Measurements from ENCODE around the gene BHLHE23. TPM values are rescaled to one million over a fixed set of nuclear protein-coding genes. Genes with fewer than 3 reads are reported as not detected.

Gene BHLHE23
- total and polyA plus RNA-seq, 12 donors, result 0.03 TPM; not detected in 11

DNA sequence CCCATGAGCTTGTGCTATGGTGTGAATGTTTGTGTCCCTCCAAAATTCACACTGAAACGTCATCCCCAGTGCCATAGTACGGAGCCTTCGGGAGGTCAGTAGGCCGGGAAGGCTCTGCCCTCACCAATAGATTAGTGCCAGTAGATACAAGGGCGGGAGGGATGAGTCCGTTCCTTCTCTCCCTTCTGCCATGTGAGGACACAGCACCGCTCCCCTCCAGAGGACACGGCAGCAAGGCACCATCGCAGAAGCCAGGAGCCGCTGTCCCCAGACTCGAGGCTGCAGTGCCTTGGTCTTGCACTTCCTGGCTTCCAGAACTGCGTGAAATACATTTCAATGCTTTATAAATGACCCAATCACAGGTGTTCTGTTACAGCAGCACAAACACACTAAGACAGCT is 39.2 kb upstream of the BHLHE23 start:
- H3K27ac ChIP-seq, result no peak overlapping the region
- H3K36me3 ChIP-seq, result no peaks in the 10 kb centered on the region
- peaks cover 0 to 60% (median 37%) of the 10 kb centered on the region in 7 donors for H3K27me3 ChIP-seq
- intact Hi-C loops (cut with DNase I), result no loop called here
- H3K9me3 ChIP-seq, result peaks cover 0 to 3% (median 0%) of the 10 kb centered on the region in 11 donors
- no peaks in the 10 kb centered on the region for H3K4me1 ChIP-seq
- ATAC-seq (no peak), DNase-seq (no peak)
- 69 to 72% methylated on average over 12 of the region's 12 CpGs for WGBS, 2 donors
- no peak overlapping the region for H3K4me3 ChIP-seq
- TF ChIP-seq, protein P1, sequence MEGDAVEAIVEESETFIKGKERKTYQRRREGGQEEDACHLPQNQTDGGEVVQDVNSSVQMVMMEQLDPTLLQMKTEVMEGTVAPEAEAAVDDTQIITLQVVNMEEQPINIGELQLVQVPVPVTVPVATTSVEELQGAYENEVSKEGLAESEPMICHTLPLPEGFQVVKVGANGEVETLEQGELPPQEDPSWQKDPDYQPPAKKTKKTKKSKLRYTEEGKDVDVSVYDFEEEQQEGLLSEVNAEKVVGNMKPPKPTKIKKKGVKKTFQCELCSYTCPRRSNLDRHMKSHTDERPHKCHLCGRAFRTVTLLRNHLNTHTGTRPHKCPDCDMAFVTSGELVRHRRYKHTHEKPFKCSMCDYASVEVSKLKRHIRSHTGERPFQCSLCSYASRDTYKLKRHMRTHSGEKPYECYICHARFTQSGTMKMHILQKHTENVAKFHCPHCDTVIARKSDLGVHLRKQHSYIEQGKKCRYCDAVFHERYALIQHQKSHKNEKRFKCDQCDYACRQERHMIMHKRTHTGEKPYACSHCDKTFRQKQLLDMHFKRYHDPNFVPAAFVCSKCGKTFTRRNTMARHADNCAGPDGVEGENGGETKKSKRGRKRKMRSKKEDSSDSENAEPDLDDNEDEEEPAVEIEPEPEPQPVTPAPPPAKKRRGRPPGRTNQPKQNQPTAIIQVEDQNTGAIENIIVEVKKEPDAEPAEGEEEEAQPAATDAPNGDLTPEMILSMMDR (IDR thresholded peaks at IDR 0.05), result no peak

DNA sequence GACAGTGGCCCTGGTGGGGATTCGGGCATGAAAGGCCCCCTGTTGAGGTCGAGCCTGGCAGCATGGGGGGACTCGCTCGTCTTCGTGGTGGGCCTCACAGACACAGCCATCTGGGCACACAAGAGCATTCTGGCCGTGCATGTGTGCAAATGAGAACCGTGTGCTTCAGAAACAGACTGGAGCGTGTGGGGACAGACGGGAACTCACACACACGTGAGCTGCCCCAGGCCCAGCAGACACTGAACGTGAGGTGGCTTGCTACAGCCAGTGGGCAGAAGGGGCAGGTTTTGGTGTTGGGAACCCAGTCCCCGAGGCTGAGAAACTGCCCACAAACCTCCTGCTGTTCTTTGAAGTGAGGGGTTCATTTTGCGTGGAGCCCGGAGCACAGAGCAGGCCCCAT is 38.6 kb upstream of the BHLHE23 start:
- TF ChIP-seq, protein P1 (IDR thresholded peaks at IDR 0.05), result no peak
- ATAC-seq (no peak), DNase-seq (no peak)
- peaks cover 0 to 62% (median 37%) of the 10 kb centered on the region in 7 donors for H3K27me3 ChIP-seq
- no peaks in the 10 kb centered on the region for H3K4me1 ChIP-seq
- no peak overlapping the region for H3K27ac ChIP-seq
- intact Hi-C loops (cut with DNase I), result no loop called here
- no peaks in the 10 kb centered on the region for H3K9me3 ChIP-seq
- H3K4me3 ChIP-seq, result no peak overlapping the region
- WGBS, 2 donors, result 75 to 78% methylated on average over 14 of the region's 14 CpGs
- H3K36me3 ChIP-seq, result no peaks in the 10 kb centered on the region

DNA sequence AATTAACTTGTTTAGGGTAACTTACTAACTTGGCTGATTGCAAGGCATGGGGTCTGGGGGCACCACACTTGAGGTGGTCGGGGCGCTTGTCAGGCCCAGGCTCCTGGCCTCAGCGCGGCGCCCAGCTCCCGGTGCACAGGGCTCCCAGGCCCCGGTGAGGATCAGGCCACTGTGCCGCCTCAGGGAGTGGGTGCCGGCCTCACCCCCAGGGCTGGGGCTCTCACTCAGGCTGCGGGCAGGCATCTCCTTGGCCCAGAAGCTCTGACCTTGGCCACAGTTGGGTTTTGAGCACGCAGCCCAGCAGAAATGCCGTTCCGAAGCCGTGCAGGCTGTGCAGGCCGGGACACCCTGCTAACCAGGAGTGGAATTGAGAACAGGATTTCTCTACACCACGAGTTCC is 37.8 kb upstream of the BHLHE23 start:
- no peak overlapping the region for H3K27ac ChIP-seq
- H3K4me3 ChIP-seq, result no peak overlapping the region
- no peaks in the 10 kb centered on the region for H3K36me3 ChIP-seq
- no peaks in the 10 kb centered on the region for H3K4me1 ChIP-seq
- 81% methylated on average over 16 of the region's 16 CpGs for WGBS, 2 donors
- no peak for ATAC-seq
- peaks cover 1 to 63% (median 45%) of the 10 kb centered on the region in 7 donors for H3K27me3 ChIP-seq
- TF ChIP-seq, protein P1 (IDR thresholded peaks at IDR 0.05), result no peak
- intact Hi-C loops (cut with DNase I), result no loop called here
- no peaks in the 10 kb centered on the region for H3K9me3 ChIP-seq
- no peak for DNase-seq

DNA sequence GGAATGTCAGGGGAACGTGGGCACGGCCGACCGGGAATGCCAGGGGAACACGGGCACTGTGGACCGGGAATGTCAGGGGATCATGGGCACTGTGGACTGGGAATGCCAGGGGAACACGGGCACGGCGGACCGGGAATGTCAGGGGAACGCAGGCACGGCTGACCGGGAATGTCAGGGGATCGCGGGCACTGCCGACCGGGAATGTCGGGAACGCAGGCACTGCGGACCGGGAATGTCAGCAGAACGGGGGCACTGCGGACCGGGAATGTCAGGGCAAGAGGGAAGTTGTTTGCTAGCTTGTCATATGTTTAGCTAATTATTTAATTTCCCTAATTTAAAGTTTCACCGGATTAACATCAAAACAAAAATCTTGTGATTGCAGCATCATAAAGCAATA is 37.4 kb upstream of the BHLHE23 start:
- DNase-seq, result peak in 1 of 2 donors; percentile 4
- TF ChIP-seq, protein P1 (IDR thresholded peaks at IDR 0.05), result no peak

More for the DNA sequence above, 37.4 kb upstream of the BHLHE23 start:
- Histone ChIP-seq H3K4me1 (no peaks in the 10 kb centered on the region), H3K27me3 (peaks cover 4 to 63% (median 49%) of the 10 kb centered on the region in 7 donors), H3K9me3 (no peaks in the 10 kb centered on the region), H3K36me3 (no peaks in the 10 kb centered on the region), H3K4me3 (no peak overlapping the region), H3K27ac (no peak overlapping the region)
- 83 to 87% methylated on average over 24 to 25 of the region's 25 CpGs for WGBS, 2 donors
- ATAC-seq, result no peak
- intact Hi-C loops (cut with DNase I), result no loop called here
